ENCODE data around the gene PPM1N. TPM values are rescaled to one million over a fixed set of nuclear protein-coding genes. Genes with fewer than 3 reads are reported as not detected.

Gene PPM1N
- total RNA-seq, 2 experiments from 2014 or later: 3.7 to 4.2 TPM

- intact Hi-C loops (cut with micrococcal nuclease): no loop called here
- TF ChIP-seq CTCF (IDR thresholded peaks at IDR 0.05): no peak
- peaks cover 5% of the 10 kb centered on the region for H3K4me1 Mint-ChIP-seq (ENCODE audit: low read depth)
- ChIA-PET CTCF (interaction anchor here (1.3 kb wide), 2 partner anchors 11 to 23 kb away, joined by 3 to 4 read pairs; no protein-coding TSS in a partner anchor), POLR2A (no interaction called here)
- no peak overlapping the region for H3K4me3 Mint-ChIP-seq
- no peaks in the 10 kb centered on the region for H3K9me3 Mint-ChIP-seq
- no peaks in the 10 kb centered on the region for H3K36me3 Mint-ChIP-seq (ENCODE audit: low read depth)
- ATAC-seq (no peak), DNase-seq (no peak)
- no peaks in the 10 kb centered on the region for H3K27me3 Mint-ChIP-seq
- no peak overlapping the region for H3K27ac Mint-ChIP-seq
Observed at GRCh38 chr19:45547211-45547770, 49.0 kb downstream of the PPM1N start.

GRCh38 chr19:45547965-45548609 is 49.8 kb downstream of the PPM1N start:
- peaks cover 5% of the 10 kb centered on the region for H3K4me1 Mint-ChIP-seq (ENCODE audit: low read depth)
- POLR2A ChIA-PET: no interaction called here
- ATAC-seq (no peak), DNase-seq (no peak)
- H3K27me3 Mint-ChIP-seq: no peaks in the 10 kb centered on the region
- TF ChIP-seq CTCF (IDR thresholded peaks at IDR 0.05): no peak
- intact Hi-C loops (cut with micrococcal nuclease): no loop called here
- peaks cover under 1% of the 10 kb centered on the region for H3K36me3 Mint-ChIP-seq (ENCODE audit: low read depth)
- H3K4me3 Mint-ChIP-seq: no peak overlapping the region
- no peak overlapping the region for H3K27ac Mint-ChIP-seq
- H3K9me3 Mint-ChIP-seq: no peaks in the 10 kb centered on the region
- CTCF ChIA-PET: interaction anchor here (1.3 to 2.7 kb wide), 2 partner anchors 10 to 23 kb away, joined by 3 to 7 read pairs; no protein-coding TSS in a partner anchor

Other genes starting within 250 kb of the PPM1N start
- gene MARK4, start 247.2 kb upstream of the PPM1N start, total RNA-seq: 10 to 100 TPM; 18.5 to 19.9 TPM
- not detected for gene CKM, start 175.6 kb upstream of the PPM1N start, total RNA-seq
- gene KLC3, start 157.7 kb upstream of the PPM1N start, total RNA-seq: not detected
- gene ERCC2, start 127.9 kb upstream of the PPM1N start, total RNA-seq: 10 to 100 TPM; 23.2 to 25.6 TPM
- 1 to 10 TPM; 4.6 to 5.8 TPM for gene PPP1R13L, start 93.4 kb upstream of the PPM1N start, total RNA-seq
- 10 to 100 TPM in 1 of 2 experiments, 1 to 10 TPM in 1; 9.8 to 11.6 TPM for gene POLR1G, start 91.8 kb upstream of the PPM1N start, total RNA-seq
- gene ERCC1, start 74.5 kb upstream of the PPM1N start, total RNA-seq: 10 to 100 TPM; 41.6 to 46.5 TPM
- gene FOSB, start 30.4 kb upstream of the PPM1N start, total RNA-seq: 10 to 100 TPM; 70.0 to 71.2 TPM
- gene RTN2, start 1.4 kb upstream of the PPM1N start, total RNA-seq: 1 to 10 TPM; 2.6 to 3.0 TPM
- 100 to 1,000 TPM; 152 to 153 TPM for gene VASP, start 9.0 kb downstream of the PPM1N start, total RNA-seq
- gene OPA3, start 86.4 kb downstream of the PPM1N start, total RNA-seq: 10 to 100 TPM; 13.7 to 14.3 TPM
- not detected for gene GPR4, start 103.8 kb downstream of the PPM1N start, total RNA-seq
- gene EML2, start 141.0 kb downstream of the PPM1N start, total RNA-seq: 100 to 1,000 TPM; 103 to 113 TPM
- gene GIPR, start 169.8 kb downstream of the PPM1N start, total RNA-seq: 1 to 10 TPM; 5.9 to 6.8 TPM
- 100 to 1,000 TPM; 918 to 967 TPM for gene SNRPD2, start 193.5 kb downstream of the PPM1N start, total RNA-seq
- gene QPCTL, start 194.2 kb downstream of the PPM1N start, total RNA-seq: 10 to 100 TPM; 31.6 to 31.7 TPM
- gene FBXO46, start 232.5 kb downstream of the PPM1N start, total RNA-seq: 10 to 100 TPM; 28.6 to 34.7 TPM
- gene MEIOSIN, start 235.0 kb downstream of the PPM1N start, total RNA-seq: not detected